Measurements from ENCODE around the gene OR13C9. TPM values are rescaled to one million over a fixed set of nuclear protein-coding genes. Genes with fewer than 3 reads are reported as not detected.
"Not testable (repeated sequence)": the region's sequence is repeated elsewhere in the genome, so short reads cannot be mapped to it uniquely, and the experiment has no call there.

The OR13C9 gene
- total RNA-seq: not detected

GRCh38 chr9:104618104-104618503, at the start of gene OR13C9:
Gene OR13C9 (minus strand): TSS chr9:104618204. CDS start chr9:104618204, 0 bp downstream.
- H3K4me3 Mint-ChIP-seq: no peak within 1 kb of the TSS
- POLR2A ChIA-PET: no interaction called here
- CTCF ChIA-PET: no interaction called here
- no peak for DNase-seq
- no peak within 1 kb of the TSS for H3K27ac Mint-ChIP-seq
- no peaks in the 10 kb centered on the region for H3K4me1 Mint-ChIP-seq
- H3K27me3 Mint-ChIP-seq: no peaks in the 10 kb centered on the region
- H3K36me3 Mint-ChIP-seq (ENCODE audit: low read depth): no peaks in the 10 kb centered on the region
- no peaks in the 10 kb centered on the region for H3K9me3 Mint-ChIP-seq

- CTCF ChIA-PET: no interaction called here
- Mint-ChIP-seq H3K4me1 (no peaks in the 10 kb centered on the region), H3K27me3 (no peaks in the 10 kb centered on the region), H3K27ac (no peak overlapping the region), H3K9me3 (peaks cover under 1% of the 10 kb centered on the region), H3K4me3 (no peak overlapping the region), H3K36me3 (ENCODE audit: low read depth) (no peaks in the 10 kb centered on the region)
- no peak for DNase-seq
- POLR2A ChIA-PET: no interaction called here
These were observed 40.6 kb upstream of the OR13C9 start for GRCh38 chr9:104658496-104659195.

GRCh38 chr9:104635456-104635855, 17.5 kb upstream of the OR13C9 start:
- no peaks in the 10 kb centered on the region for H3K4me1 Mint-ChIP-seq
- H3K27me3 Mint-ChIP-seq: no peaks in the 10 kb centered on the region

GRCh38 chr9:104633976-104634520, 16.0 kb upstream of the OR13C9 start:
- no peak overlapping the region for H3K27ac Mint-ChIP-seq
- no peaks in the 10 kb centered on the region for H3K4me1 Mint-ChIP-seq
- DNase-seq: no peak
- POLR2A ChIA-PET: no interaction called here
- CTCF ChIA-PET: no interaction called here
- no peaks in the 10 kb centered on the region for H3K36me3 Mint-ChIP-seq (ENCODE audit: low read depth)
- H3K4me3 Mint-ChIP-seq: no peak overlapping the region
- peaks cover 13% of the 10 kb centered on the region for H3K9me3 Mint-ChIP-seq
- no peaks in the 10 kb centered on the region for H3K27me3 Mint-ChIP-seq

More at GRCh38 chr9:104635456-104635855, 17.5 kb upstream of the OR13C9 start:
- Mint-ChIP-seq H3K36me3 (ENCODE audit: low read depth) (no peaks in the 10 kb centered on the region), H3K4me3 (no peak overlapping the region), H3K27ac (no peak overlapping the region), H3K9me3 (peaks cover 15% of the 10 kb centered on the region)
- ChIA-PET POLR2A (no interaction called here), CTCF (no interaction called here)
- DNase-seq: no peak

GRCh38 chr9:104625964-104626363, 8.0 kb upstream of the OR13C9 start:
- H3K4me3 Mint-ChIP-seq; H3K36me3 Mint-ChIP-seq (ENCODE audit: low read depth); DNase-seq; H3K27ac Mint-ChIP-seq; H3K9me3 Mint-ChIP-seq; H3K4me1 Mint-ChIP-seq; POLR2A ChIA-PET; H3K27me3 Mint-ChIP-seq; CTCF ChIA-PET: not testable (repeated sequence)

- CTCF ChIA-PET: no interaction called here
- Mint-ChIP-seq H3K9me3 (no peaks in the 10 kb centered on the region), H3K4me3 (no peak overlapping the region), H3K36me3 (ENCODE audit: low read depth) (no peaks in the 10 kb centered on the region), H3K27me3 (no peaks in the 10 kb centered on the region), H3K27ac (no peak overlapping the region), H3K4me1 (no peaks in the 10 kb centered on the region)
- DNase-seq: no peak
- POLR2A ChIA-PET: no interaction called here
These were observed 586 bp downstream of the OR13C9 start for GRCh38 chr9:104617418-104617817.

GRCh38 chr9:104611213-104611612, 6.8 kb downstream of the OR13C9 start:
- no peaks in the 10 kb centered on the region for H3K27me3 Mint-ChIP-seq
- H3K27ac Mint-ChIP-seq: no peak overlapping the region
- CTCF ChIA-PET: no interaction called here
- H3K36me3 Mint-ChIP-seq (ENCODE audit: low read depth): no peaks in the 10 kb centered on the region
- no peak overlapping the region for H3K4me3 Mint-ChIP-seq
- no peak for DNase-seq
- POLR2A ChIA-PET: no interaction called here
- no peaks in the 10 kb centered on the region for H3K4me1 Mint-ChIP-seq
- no peaks in the 10 kb centered on the region for H3K9me3 Mint-ChIP-seq

GRCh38 chr9:104608336-104608735, 9.7 kb downstream of the OR13C9 start:
- POLR2A ChIA-PET: no interaction called here
- no peaks in the 10 kb centered on the region for H3K4me1 Mint-ChIP-seq
- DNase-seq: no peak
- no peak overlapping the region for H3K4me3 Mint-ChIP-seq
- CTCF ChIA-PET: no interaction called here
- no peak overlapping the region for H3K27ac Mint-ChIP-seq
- H3K36me3 Mint-ChIP-seq (ENCODE audit: low read depth): no peaks in the 10 kb centered on the region
- peaks cover 2% of the 10 kb centered on the region for H3K27me3 Mint-ChIP-seq
- H3K9me3 Mint-ChIP-seq: no peaks in the 10 kb centered on the region

- DNase-seq: no peak
- Mint-ChIP-seq H3K27ac (no peak overlapping the region), H3K36me3 (ENCODE audit: low read depth) (no peaks in the 10 kb centered on the region), H3K4me3 (no peak overlapping the region), H3K27me3 (peaks cover 2% of the 10 kb centered on the region), H3K9me3 (no peaks in the 10 kb centered on the region), H3K4me1 (no peaks in the 10 kb centered on the region)
- CTCF ChIA-PET: no interaction called here
- POLR2A ChIA-PET: no interaction called here
These were observed 11.9 kb downstream of the OR13C9 start for GRCh38 chr9:104606152-104606551.

GRCh38 chr9:104605527-104605926, 12.5 kb downstream of the OR13C9 start, which contains the start of gene OR13C2:
Gene OR13C2 (minus strand): TSS chr9:104605627. CDS start chr9:104605627, 0 bp downstream.
- H3K27ac Mint-ChIP-seq; DNase-seq; H3K27me3 Mint-ChIP-seq; POLR2A ChIA-PET; H3K36me3 Mint-ChIP-seq (ENCODE audit: low read depth); CTCF ChIA-PET; H3K4me1 Mint-ChIP-seq; H3K9me3 Mint-ChIP-seq; H3K4me3 Mint-ChIP-seq: not testable (repeated sequence)

- CTCF ChIA-PET: no interaction called here
- Mint-ChIP-seq H3K4me1 (no peaks in the 10 kb centered on the region), H3K9me3 (no peaks in the 10 kb centered on the region), H3K36me3 (ENCODE audit: low read depth) (no peaks in the 10 kb centered on the region), H3K27ac (no peak overlapping the region), H3K27me3 (peaks cover 2% of the 10 kb centered on the region), H3K4me3 (no peak overlapping the region)
- POLR2A ChIA-PET: no interaction called here
- DNase-seq: no peak
These were observed 13.2 kb downstream of the OR13C9 start for GRCh38 chr9:104604801-104605200.

- H3K27ac Mint-ChIP-seq; H3K4me3 Mint-ChIP-seq; CTCF ChIA-PET; H3K4me1 Mint-ChIP-seq; H3K9me3 Mint-ChIP-seq; DNase-seq; H3K27me3 Mint-ChIP-seq; POLR2A ChIA-PET; H3K36me3 Mint-ChIP-seq (ENCODE audit: low read depth): not testable (repeated sequence)
These were observed 18.7 kb downstream of the OR13C9 start, which contains the start of gene OR13C5 for GRCh38 chr9:104599313-104599712. Gene OR13C5 (minus strand): TSS chr9:104599413. CDS start chr9:104599413, 0 bp downstream.

- POLR2A ChIA-PET; DNase-seq; H3K4me1 Mint-ChIP-seq; CTCF ChIA-PET; H3K9me3 Mint-ChIP-seq; H3K4me3 Mint-ChIP-seq; H3K27me3 Mint-ChIP-seq; H3K27ac Mint-ChIP-seq; H3K36me3 Mint-ChIP-seq (ENCODE audit: low read depth): not testable (repeated sequence)
These were observed 19.3 kb downstream of the OR13C9 start for GRCh38 chr9:104598749-104599148.

- Mint-ChIP-seq H3K4me1 (no peaks in the 10 kb centered on the region), H3K27ac (no peak overlapping the region)
These were observed 28.4 kb downstream of the OR13C9 start for GRCh38 chr9:104589626-104590025.

More at GRCh38 chr9:104589626-104590025, 28.4 kb downstream of the OR13C9 start:
- Mint-ChIP-seq H3K4me3 (no peak overlapping the region), H3K36me3 (ENCODE audit: low read depth) (no peaks in the 10 kb centered on the region), H3K9me3 (peaks cover 2% of the 10 kb centered on the region), H3K27me3 (no peaks in the 10 kb centered on the region)
- no peak for DNase-seq
- ChIA-PET POLR2A (no interaction called here), CTCF (no interaction called here)
